GM12873 (cell line): Measurements from ENCODE around the gene SLC35A4.

Experiments
- TF ChIP-seq, protein P1 (sequence below): IDR thresholded peaks from 2 replicates; pipeline ENCODE4 v1.5.1; 2012; ENCODE audit warnings: low read depth, mild to moderate bottlenecking, moderate library complexity, low read length, control low read depth; ENCODE audit not compliant: insufficient read depth; ENCODE audit errors: missing control alignments

SLC35A4 gene, protein sequence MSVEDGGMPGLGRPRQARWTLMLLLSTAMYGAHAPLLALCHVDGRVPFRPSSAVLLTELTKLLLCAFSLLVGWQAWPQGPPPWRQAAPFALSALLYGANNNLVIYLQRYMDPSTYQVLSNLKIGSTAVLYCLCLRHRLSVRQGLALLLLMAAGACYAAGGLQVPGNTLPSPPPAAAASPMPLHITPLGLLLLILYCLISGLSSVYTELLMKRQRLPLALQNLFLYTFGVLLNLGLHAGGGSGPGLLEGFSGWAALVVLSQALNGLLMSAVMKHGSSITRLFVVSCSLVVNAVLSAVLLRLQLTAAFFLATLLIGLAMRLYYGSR

DNA sequence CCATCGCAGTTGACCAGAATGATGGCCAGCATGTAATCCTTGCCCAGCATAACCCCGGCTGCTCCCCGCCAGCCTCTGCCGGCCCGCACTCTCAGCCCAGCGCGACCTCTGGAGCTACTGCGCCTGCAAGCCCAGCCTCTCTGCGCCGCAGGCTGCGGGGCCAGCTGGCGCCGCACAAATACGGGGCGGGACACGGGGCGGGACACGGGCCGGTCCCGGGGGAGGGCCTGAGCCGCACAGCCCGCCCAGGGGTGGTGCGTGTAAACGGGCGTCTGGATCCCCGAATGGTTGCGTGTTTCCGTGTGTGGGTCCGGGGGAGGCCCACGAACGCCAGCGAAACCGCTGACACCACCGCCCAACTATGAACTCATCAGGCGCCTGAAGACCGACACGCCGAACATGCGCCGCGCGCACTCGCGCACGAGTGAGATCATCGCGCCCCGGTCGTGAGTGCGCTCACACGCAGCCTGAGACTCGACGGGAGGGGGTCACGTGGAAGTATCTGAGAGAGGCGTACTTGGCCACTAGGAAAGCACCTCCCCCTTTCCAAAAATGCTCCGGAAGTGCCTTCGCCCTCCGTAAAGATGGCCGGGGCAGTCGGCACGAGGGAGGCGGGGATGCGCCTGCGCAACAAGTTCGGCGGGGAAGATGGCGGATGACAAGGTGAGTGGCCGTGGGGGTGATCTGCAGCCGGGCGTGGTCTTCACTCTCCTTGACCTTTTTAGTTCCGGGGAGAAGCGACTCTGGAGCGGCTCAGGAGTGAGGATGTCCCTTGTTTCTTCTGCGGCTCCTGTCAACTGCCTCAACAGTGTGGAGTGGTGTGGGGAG, at the start of gene SLC35A4, which contains the start of gene APBB3:
TSS of gene SLC35A4 (plus strand) at position 633 of the 828 bp plus-strand sequence. CDS start 2,342 bp downstream, outside the sequence.
TSS of gene APBB3 (minus strand) at position 403 of the 828 bp plus-strand sequence. CDS start at position 50, 353 bp downstream.
- TF ChIP-seq, protein P1, sequence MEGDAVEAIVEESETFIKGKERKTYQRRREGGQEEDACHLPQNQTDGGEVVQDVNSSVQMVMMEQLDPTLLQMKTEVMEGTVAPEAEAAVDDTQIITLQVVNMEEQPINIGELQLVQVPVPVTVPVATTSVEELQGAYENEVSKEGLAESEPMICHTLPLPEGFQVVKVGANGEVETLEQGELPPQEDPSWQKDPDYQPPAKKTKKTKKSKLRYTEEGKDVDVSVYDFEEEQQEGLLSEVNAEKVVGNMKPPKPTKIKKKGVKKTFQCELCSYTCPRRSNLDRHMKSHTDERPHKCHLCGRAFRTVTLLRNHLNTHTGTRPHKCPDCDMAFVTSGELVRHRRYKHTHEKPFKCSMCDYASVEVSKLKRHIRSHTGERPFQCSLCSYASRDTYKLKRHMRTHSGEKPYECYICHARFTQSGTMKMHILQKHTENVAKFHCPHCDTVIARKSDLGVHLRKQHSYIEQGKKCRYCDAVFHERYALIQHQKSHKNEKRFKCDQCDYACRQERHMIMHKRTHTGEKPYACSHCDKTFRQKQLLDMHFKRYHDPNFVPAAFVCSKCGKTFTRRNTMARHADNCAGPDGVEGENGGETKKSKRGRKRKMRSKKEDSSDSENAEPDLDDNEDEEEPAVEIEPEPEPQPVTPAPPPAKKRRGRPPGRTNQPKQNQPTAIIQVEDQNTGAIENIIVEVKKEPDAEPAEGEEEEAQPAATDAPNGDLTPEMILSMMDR, result no peak

DNA sequence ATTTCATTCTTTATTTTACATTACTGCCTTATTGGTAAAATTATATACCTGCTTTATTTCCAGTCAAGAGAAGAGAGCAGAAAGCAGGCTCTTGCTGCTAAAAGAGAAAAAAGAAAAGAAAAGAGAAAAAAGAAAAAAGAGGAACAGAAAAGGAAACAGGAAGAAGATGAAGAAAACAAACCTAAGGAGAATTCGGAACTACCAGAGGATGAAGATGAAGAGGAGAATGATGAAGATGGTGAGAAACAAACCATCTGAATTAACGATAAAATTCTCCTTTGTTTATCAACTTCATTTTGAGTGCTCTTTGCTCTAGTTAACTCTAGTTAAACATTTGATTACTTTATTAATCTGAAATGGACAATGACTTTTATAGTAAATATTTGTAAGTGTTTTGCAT, 40.6 kb upstream of the SLC35A4 start:
- TF ChIP-seq, protein P1, result no peak

DNA sequence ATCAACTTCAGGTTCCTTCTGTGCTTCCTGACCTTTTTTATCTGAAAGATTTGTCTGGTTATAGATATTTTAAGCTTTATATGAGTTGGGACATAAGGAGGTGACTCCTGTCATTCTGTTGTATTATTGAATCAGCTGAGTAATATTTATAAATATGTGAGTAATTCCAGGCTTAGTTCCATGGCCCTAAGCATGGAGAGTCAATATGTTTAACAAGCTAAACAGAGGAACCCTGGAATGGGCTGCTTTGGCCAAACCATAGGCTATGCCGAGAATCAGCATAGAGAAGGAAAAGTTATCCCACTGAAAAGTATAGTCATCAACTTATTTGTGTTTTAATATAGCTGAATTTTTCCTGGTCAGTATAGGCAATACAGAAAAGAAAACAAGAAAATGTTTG, 24.4 kb upstream of the SLC35A4 start:
- TF ChIP-seq, protein P1, result no peak

DNA sequence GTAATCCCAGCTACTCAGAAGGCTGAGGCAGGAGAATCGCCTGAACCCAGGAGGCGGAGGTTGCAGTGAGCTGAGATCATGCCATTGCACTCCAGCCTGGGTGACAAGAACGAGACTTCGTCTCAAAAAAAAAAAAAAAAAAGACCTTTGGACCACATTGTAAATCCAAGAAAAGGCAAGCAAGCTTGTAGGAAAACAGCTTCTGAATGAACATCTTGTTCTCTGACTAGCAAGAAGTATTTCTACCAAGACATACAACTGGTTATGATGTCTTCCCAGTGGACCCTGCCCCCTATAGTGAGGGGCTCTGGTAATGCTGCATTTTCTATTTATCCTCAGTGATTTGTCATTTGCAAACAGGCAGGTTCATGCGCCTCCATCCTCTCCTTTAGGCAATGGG, 21.7 kb upstream of the SLC35A4 start:
- TF ChIP-seq, protein P1, result no peak

DNA sequence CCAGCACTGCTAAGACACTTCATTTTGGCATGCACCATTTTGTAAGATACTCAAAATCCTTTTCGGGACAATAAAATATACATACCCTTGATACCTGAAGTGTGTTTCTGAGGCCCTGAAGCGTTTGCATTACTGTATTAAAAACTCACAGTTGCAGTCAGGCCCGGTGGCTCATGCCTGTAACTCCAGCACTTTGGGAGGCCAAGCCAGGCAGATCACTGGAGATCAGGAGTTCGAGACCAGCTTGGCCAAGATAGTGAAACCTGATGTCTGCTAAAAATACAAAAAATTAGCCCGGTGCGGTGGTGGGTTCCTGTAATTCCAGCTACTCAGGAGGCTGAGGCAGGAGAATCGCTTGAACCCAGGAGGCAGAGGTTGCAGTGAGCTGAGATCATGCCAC, 19.6 kb upstream of the SLC35A4 start:
- TF ChIP-seq, protein P1, result no peak

DNA sequence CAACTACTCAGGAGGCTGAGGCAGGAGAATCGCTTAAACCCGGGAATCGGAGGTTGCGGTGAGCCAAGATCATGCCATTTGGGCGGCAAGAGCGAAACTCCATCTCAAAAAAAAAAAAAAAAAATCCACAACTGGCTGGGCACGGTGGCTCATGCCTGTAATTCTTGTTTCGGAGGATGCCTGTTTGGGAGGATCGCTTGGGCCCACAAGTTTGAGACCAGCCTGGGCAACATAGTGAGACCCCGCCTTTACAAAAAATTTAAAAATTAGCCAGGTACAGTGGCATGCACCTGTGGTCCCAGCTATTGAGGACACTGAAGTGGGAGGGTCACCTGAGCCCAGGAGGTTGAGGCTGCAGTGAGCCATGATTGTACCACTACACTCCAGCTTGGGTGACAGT, 19.0 kb upstream of the SLC35A4 start:
- TF ChIP-seq, protein P1, result no peak

DNA sequence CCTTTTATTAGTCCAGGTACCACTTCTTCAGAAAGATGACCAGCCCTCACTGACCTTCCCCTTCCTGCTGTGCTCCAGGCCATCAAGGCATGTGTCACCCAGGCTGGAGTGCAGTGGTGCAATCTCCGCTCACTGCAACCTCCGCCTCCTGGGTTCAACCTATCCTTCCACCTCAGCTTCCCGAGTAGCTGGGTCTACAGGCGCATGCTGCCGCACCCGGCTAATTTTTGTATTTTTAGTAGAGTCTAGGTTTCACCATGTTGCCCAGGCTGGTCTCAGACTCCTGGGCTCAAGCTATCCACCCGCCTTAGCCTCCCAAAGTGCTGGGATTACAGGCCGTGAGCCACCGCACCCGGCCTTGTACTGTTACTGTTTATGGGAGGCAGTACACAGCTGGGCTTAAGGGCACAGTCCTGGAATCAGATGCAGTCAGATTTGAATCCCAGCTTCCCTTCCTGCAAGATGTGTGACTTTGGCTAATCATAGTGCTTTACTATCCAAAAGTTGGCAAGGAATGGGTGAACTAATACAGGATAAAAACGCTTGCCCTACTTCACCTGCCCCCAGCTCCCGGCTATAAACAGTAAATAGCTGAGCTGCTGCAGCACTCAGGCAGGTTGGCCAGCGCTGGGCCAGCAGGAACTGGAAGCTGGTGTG, 17.6 kb upstream of the SLC35A4 start:
- TF ChIP-seq, protein P1, result no peak
